Limb (tissue), 2 donors: ENCODE results near the gene SLC39A11.
"Not testable (repeated sequence)": the region's sequence is repeated elsewhere in the genome, so short reads cannot be mapped to it uniquely, and the experiment has no call there.

Source experiments
- DNase-seq, 2 donors: peaks; one replicate each; pipeline ENCODE4 v3.0.0-alpha.2; 2016; ENCODE audit errors: extremely low spot score in 2 of 2

SLC39A11 gene

GRCh38 chr17:72952220-72952619, 140.3 kb downstream of the SLC39A11 start:
- DNase-seq, result no peak

- no peak for DNase-seq
Observed at GRCh38 chr17:72950242-72950931, 142.1 kb downstream of the SLC39A11 start.

- DNase-seq, result no peak
Observed at GRCh38 chr17:72948115-72948514, 144.4 kb downstream of the SLC39A11 start.

- DNase-seq, result no peak
Observed at GRCh38 chr17:72947475-72947874, 145.0 kb downstream of the SLC39A11 start.

GRCh38 chr17:72946696-72947095, 145.8 kb downstream of the SLC39A11 start:
- DNase-seq, result no peak

GRCh38 chr17:72946156-72946555, 146.3 kb downstream of the SLC39A11 start:
- DNase-seq, result no peak

- DNase-seq, result no peak
Observed at GRCh38 chr17:72945473-72945872, 147.0 kb downstream of the SLC39A11 start.

- DNase-seq, result no peak
Observed at GRCh38 chr17:72943826-72944689, 148.4 kb downstream of the SLC39A11 start.

- DNase-seq, result peak in 1 of 2 donors; percentile 18
Observed at GRCh38 chr17:72942579-72942978, 149.9 kb downstream of the SLC39A11 start.

- DNase-seq, result no peak
Observed at GRCh38 chr17:72940496-72940895, 152.0 kb downstream of the SLC39A11 start.

GRCh38 chr17:72938482-72938881, 154.0 kb downstream of the SLC39A11 start:
- no peak for DNase-seq

- DNase-seq, result no peak
Observed at GRCh38 chr17:72937707-72938106, 154.8 kb downstream of the SLC39A11 start.

- DNase-seq, result not testable (repeated sequence)
Observed at GRCh38 chr17:72937254-72937653, 155.2 kb downstream of the SLC39A11 start.

- DNase-seq, result no peak
Observed at GRCh38 chr17:72935984-72936383, 156.5 kb downstream of the SLC39A11 start.

- no peak for DNase-seq
Observed at GRCh38 chr17:72934927-72935326, 157.6 kb downstream of the SLC39A11 start.

GRCh38 chr17:72931635-72932034, 160.9 kb downstream of the SLC39A11 start:
- DNase-seq, result no peak

- DNase-seq, result no peak
Observed at GRCh38 chr17:72931163-72931562, 161.3 kb downstream of the SLC39A11 start.

GRCh38 chr17:72930031-72930430, 162.5 kb downstream of the SLC39A11 start:
- no peak for DNase-seq

- DNase-seq, result no peak
Observed at GRCh38 chr17:72928454-72929136, 163.9 kb downstream of the SLC39A11 start.

- no peak for DNase-seq
Observed at GRCh38 chr17:72927760-72928159, 164.7 kb downstream of the SLC39A11 start.

GRCh38 chr17:72927146-72927545, 165.3 kb downstream of the SLC39A11 start:
- DNase-seq, result no peak

GRCh38 chr17:72926171-72926570, 166.3 kb downstream of the SLC39A11 start:
- DNase-seq, result no peak
